ENCODE data around the gene DOCK4.

Gene DOCK4

DNA sequence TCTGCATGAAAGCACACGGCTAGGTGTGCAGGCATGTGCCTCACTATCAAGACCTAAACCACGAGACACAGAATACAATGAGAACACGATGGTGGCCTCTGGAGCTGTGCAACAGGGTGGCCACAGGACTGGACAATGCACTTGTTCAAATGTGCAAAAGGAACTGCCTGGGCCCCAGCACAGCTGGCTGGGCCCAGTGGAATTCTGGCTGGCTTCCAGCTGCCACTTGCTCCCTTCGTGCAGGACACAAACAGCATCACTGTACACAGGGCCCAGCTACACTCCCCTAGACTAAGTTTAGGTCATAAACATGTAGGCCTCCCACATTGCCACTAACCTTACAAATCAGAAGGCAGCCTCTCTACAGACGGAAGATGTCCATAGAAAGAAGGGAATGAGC, 23.4 kb downstream of the DOCK4 start:
- no peak overlapping the region for H3K23ac ChIP-seq (ENCODE audit: low read length)
- no peak overlapping the region for H3K4me2 ChIP-seq (ENCODE audit: low read length)
- no peak for DNase-seq
- no CpG with 5 or more reads among the region's 5 CpGs for WGBS (ENCODE audit: extremely low coverage, insufficient coverage, insufficient read length)
- H3K27ac ChIP-seq (ENCODE audit: low read depth, low read length), result no peak overlapping the region
- H3K79me2 ChIP-seq (ENCODE audit: control insufficient read depth, insufficient read depth, low read length, poor library complexity), result no peaks in the 10 kb centered on the region
- no peak overlapping the region for H2AK5ac ChIP-seq (ENCODE audit: low read length)
- peaks cover 0 to 2% of the 10 kb centered on the region in 2 experiments for H3K4me1 ChIP-seq (ENCODE audit: control insufficient read depth in 1 of 2, insufficient read depth in 2 of 2, low read length in 2 of 2)
- H3K36me3 ChIP-seq (ENCODE audit: control insufficient read depth in 1 of 2, insufficient read depth in 2 of 2, low read length in 2 of 2), result no peaks in the 10 kb centered on the region
- no peak overlapping the region for H4K8ac ChIP-seq (ENCODE audit: low read depth, low read length)
- no peak overlapping the region for H3K14ac ChIP-seq (ENCODE audit: low read length)
- no peak overlapping the region for H2BK12ac ChIP-seq (ENCODE audit: low read length)
- H4K91ac ChIP-seq (ENCODE audit: low read depth, low read length), result no peak overlapping the region
- no peaks in the 10 kb centered on the region for H3K79me1 ChIP-seq (ENCODE audit: low read length)
- no peak overlapping the region for H3K4ac ChIP-seq (ENCODE audit: low read depth, low read length)
- no peak overlapping the region for H3K18ac ChIP-seq (ENCODE audit: low read length)
- H3K4me3 ChIP-seq (ENCODE audit: low read depth, low read length), result no peak overlapping the region
- H2BK120ac ChIP-seq (ENCODE audit: insufficient read depth, low read length, poor library complexity), result no peak overlapping the region
- no peaks in the 10 kb centered on the region for H3K9me3 ChIP-seq (ENCODE audit: insufficient read depth, low read depth, low read length)
- H3K27me3 ChIP-seq (ENCODE audit: insufficient read depth, low read length), result no peaks in the 10 kb centered on the region
- no peak overlapping the region for H2BK5ac ChIP-seq (ENCODE audit: low read depth, low read length, poor library complexity)
- H3K9ac ChIP-seq (ENCODE audit: low read length), result no peak overlapping the region
- no peak overlapping the region for H2AFZ ChIP-seq (ENCODE audit: insufficient read depth, low read length, poor library complexity)
- no peak overlapping the region for H4K12ac ChIP-seq (ENCODE audit: low read depth, low read length)

DNA sequence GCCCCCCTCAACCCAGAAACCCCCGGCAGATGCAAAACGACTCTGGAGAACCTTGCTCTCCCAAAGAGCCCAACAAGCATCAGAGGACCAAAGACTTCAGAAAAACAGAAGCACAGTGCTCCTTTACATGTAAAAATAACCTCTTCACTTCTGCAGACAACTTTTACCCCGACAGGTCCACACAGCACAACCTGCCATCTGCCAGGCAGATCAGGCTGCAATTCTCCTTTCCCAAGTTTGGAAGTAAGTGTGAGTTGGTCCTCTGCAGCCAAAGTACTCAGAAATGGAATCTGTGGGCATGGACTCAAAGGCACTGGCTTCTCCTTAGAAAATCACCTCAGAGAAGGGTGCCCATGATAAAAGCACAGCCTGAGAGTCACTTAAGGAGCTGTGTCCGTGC, 26.0 kb downstream of the DOCK4 start:
- no peak overlapping the region for H3K23ac ChIP-seq (ENCODE audit: low read length)
- no peak overlapping the region for H3K4me3 ChIP-seq (ENCODE audit: low read depth, low read length)
- H3K4me2 ChIP-seq (ENCODE audit: low read length), result no peak overlapping the region
- no peaks in the 10 kb centered on the region for H3K79me1 ChIP-seq (ENCODE audit: low read length)
- no peak overlapping the region for H3K27ac ChIP-seq (ENCODE audit: low read depth, low read length)
- no peak overlapping the region for H2AFZ ChIP-seq (ENCODE audit: insufficient read depth, low read length, poor library complexity)
- DNase-seq, result no peak
- no peak overlapping the region for H2BK120ac ChIP-seq (ENCODE audit: insufficient read depth, low read length, poor library complexity)
- H3K27me3 ChIP-seq (ENCODE audit: insufficient read depth, low read length), result no peaks in the 10 kb centered on the region
- H4K8ac ChIP-seq (ENCODE audit: low read depth, low read length), result no peak overlapping the region
- WGBS (ENCODE audit: extremely low coverage, insufficient coverage, insufficient read length), result no CpG with 5 or more reads among the region's 4 CpGs
- no peaks in the 10 kb centered on the region for H3K79me2 ChIP-seq (ENCODE audit: control insufficient read depth, insufficient read depth, low read length, poor library complexity)
- no peaks in the 10 kb centered on the region for H3K36me3 ChIP-seq (ENCODE audit: control insufficient read depth in 1 of 2, insufficient read depth in 2 of 2, low read length in 2 of 2)
- no peak overlapping the region for H2BK12ac ChIP-seq (ENCODE audit: low read length)
- no peak overlapping the region for H3K9ac ChIP-seq (ENCODE audit: low read length)
- no peak overlapping the region for H3K14ac ChIP-seq (ENCODE audit: low read length)
- H3K4me1 ChIP-seq (ENCODE audit: control insufficient read depth in 1 of 2, insufficient read depth in 2 of 2, low read length in 2 of 2), result no peaks in the 10 kb centered on the region
- no peak overlapping the region for H4K91ac ChIP-seq (ENCODE audit: low read depth, low read length)
- no peak overlapping the region for H3K4ac ChIP-seq (ENCODE audit: low read depth, low read length)
- no peak overlapping the region for H2BK5ac ChIP-seq (ENCODE audit: low read depth, low read length, poor library complexity)
- H3K18ac ChIP-seq (ENCODE audit: low read length), result no peak overlapping the region
- H3K9me3 ChIP-seq (ENCODE audit: insufficient read depth, low read depth, low read length), result no peaks in the 10 kb centered on the region
- no peak overlapping the region for H2AK5ac ChIP-seq (ENCODE audit: low read length)
- H4K12ac ChIP-seq (ENCODE audit: low read depth, low read length), result no peak overlapping the region

DNA sequence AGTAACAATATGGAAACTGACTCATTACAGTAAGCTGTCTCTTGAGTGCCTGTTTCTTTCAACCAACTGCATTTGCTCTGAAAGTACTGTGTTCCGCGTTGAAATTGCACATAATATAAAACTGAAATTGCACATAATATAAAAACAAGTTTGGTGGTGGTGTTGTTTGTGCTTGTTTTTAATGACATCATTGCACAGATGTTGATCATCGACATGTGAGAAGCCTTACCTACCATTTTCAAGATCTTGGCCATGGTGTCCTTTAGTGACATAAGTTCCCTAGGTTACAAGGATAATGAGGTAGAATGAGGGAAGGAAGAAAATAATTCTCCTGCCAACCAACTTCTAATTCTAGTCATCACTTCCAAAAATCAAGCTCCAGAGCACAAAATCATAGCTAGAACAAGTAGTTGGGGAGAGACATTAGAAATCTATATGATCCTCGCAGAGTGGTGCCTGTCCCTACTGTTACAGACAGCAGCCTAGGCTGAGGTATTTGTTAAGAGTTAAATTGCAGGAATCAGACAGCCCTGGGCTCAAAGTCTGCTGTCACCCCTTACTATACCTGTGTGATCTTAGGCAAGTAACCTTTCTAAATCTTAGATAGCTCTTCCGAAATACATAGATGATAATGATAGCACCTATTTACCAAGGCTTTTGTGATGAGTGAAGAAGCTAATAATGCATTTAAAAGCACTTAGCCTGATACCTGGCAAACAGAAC, 29.3 kb downstream of the DOCK4 start:
- Histone ChIP-seq H3K14ac (ENCODE audit: low read length) (no peak overlapping the region), H3K27ac (ENCODE audit: low read depth, low read length) (no peak overlapping the region), H4K8ac (ENCODE audit: low read depth, low read length) (no peak overlapping the region), H2BK120ac (ENCODE audit: insufficient read depth, low read length, poor library complexity) (no peak overlapping the region), H3K4me3 (ENCODE audit: low read depth, low read length) (no peak overlapping the region), H3K27me3 (ENCODE audit: insufficient read depth, low read length) (no peaks in the 10 kb centered on the region), H4K12ac (ENCODE audit: low read depth, low read length) (no peak overlapping the region), H3K79me2 (ENCODE audit: control insufficient read depth, insufficient read depth, low read length, poor library complexity) (no peaks in the 10 kb centered on the region), H3K4me2 (ENCODE audit: low read length) (no peak overlapping the region), H3K9ac (ENCODE audit: low read length) (no peak overlapping the region), H3K4me1 (ENCODE audit: control insufficient read depth in 1 of 2, insufficient read depth in 2 of 2, low read length in 2 of 2) (no peaks in the 10 kb centered on the region), H3K9me3 (ENCODE audit: insufficient read depth, low read depth, low read length) (no peaks in the 10 kb centered on the region), H2BK5ac (ENCODE audit: low read depth, low read length, poor library complexity) (no peak overlapping the region), H3K79me1 (ENCODE audit: low read length) (no peaks in the 10 kb centered on the region), H2BK12ac (ENCODE audit: low read length) (no peak overlapping the region), H2AK5ac (ENCODE audit: low read length) (no peak overlapping the region), H3K36me3 (ENCODE audit: control insufficient read depth in 1 of 2, insufficient read depth in 2 of 2, low read length in 2 of 2) (no peaks in the 10 kb centered on the region), H3K4ac (ENCODE audit: low read depth, low read length) (no peak overlapping the region), H3K18ac (ENCODE audit: low read length) (no peak overlapping the region), H3K23ac (ENCODE audit: low read length) (no peak overlapping the region), H2AFZ (ENCODE audit: insufficient read depth, low read length, poor library complexity) (no peak overlapping the region), H4K91ac (ENCODE audit: low read depth, low read length) (no peak overlapping the region)
- DNase-seq, result peak in 1 of 2 donors; percentile 13
- no CpG with 5 or more reads among the region's 5 CpGs for WGBS (ENCODE audit: extremely low coverage, insufficient coverage, insufficient read length)

DNA sequence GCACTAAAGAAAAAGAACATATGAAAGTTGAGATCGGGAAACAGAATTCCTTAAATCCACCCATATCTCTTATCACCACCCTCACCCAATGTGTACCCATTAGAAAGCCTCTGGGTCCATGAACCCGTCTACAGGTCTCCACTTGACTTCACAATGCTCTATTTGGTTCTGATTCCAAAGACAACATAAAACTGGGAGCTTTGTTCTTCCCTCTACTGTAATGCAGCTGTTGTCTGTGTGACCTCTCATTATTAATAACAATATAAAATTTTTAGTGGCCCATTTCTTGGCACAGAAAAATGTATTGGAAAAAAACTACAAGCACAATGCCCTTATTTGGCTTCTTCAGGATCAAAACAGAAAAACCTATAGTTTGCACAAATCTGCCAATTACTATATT, 30.0 kb downstream of the DOCK4 start:
- no peak overlapping the region for H2AK5ac ChIP-seq (ENCODE audit: low read length)

More for the DNA sequence above, 30.0 kb downstream of the DOCK4 start:
- Histone ChIP-seq H2AFZ (ENCODE audit: insufficient read depth, low read length, poor library complexity) (no peak overlapping the region), H3K14ac (ENCODE audit: low read length) (no peak overlapping the region), H3K4ac (ENCODE audit: low read depth, low read length) (no peak overlapping the region), H3K36me3 (ENCODE audit: control insufficient read depth in 1 of 2, insufficient read depth in 2 of 2, low read length in 2 of 2) (peaks cover 0 to 1% of the 10 kb centered on the region in 2 experiments), H3K9ac (ENCODE audit: low read length) (no peak overlapping the region), H3K27me3 (ENCODE audit: insufficient read depth, low read length) (no peaks in the 10 kb centered on the region), H2BK12ac (ENCODE audit: low read length) (no peak overlapping the region), H3K79me1 (ENCODE audit: low read length) (no peaks in the 10 kb centered on the region), H3K79me2 (ENCODE audit: control insufficient read depth, insufficient read depth, low read length, poor library complexity) (no peaks in the 10 kb centered on the region), H2BK120ac (ENCODE audit: insufficient read depth, low read length, poor library complexity) (no peak overlapping the region), H4K91ac (ENCODE audit: low read depth, low read length) (no peak overlapping the region), H3K4me1 (ENCODE audit: control insufficient read depth in 1 of 2, insufficient read depth in 2 of 2, low read length in 2 of 2) (no peaks in the 10 kb centered on the region), H3K18ac (ENCODE audit: low read length) (no peak overlapping the region), H2BK5ac (ENCODE audit: low read depth, low read length, poor library complexity) (no peak overlapping the region), H3K27ac (ENCODE audit: low read depth, low read length) (no peak overlapping the region), H3K23ac (ENCODE audit: low read length) (no peak overlapping the region), H3K9me3 (ENCODE audit: insufficient read depth, low read depth, low read length) (no peaks in the 10 kb centered on the region), H4K12ac (ENCODE audit: low read depth, low read length) (no peak overlapping the region), H4K8ac (ENCODE audit: low read depth, low read length) (no peak overlapping the region), H3K4me2 (ENCODE audit: low read length) (no peak overlapping the region), H3K4me3 (ENCODE audit: low read depth, low read length) (no peak overlapping the region)
- no CpG with 5 or more reads among the region's 2 CpGs for whole genome bisulfite sequencing (ENCODE audit: extremely low coverage, insufficient coverage, insufficient read length)
- no peak for DNase-seq

Measured in trophoblast cell (in vitro differentiated cells and primary cell).